ENCODE data around the gene DPEP2. TPM values are rescaled to one million over a fixed set of nuclear protein-coding genes. Genes with fewer than 3 reads are reported as not detected.

DPEP2 gene
- total RNA-seq, 6 experiments from 2014 or later: 0.93 to 2.3 (median 1.6) TPM

DNA sequence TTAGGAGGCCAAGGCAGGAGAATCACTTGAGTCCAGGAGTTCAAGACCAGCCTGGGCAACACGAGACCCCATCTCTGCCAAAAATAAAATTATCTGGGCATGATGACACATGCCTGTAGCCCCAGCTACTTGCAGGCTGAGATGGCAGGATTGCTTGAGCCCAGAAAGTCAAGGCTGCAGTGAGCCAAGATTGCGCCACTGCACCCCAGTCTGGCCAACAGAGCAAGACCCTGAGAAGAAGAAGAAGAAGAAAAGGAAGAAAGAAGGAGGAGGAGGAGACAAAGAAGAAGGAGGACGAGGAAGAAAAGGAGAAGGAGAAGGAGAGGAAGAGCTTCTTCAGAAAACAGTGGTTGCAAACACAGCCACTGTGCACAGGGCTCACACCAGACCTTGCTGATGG, 10.6 kb downstream of the DPEP2 start:
- DNase-seq (no peak), ATAC-seq (no peak)
- 53% methylated on average over 3 of the region's 3 CpGs for WGBS (ENCODE audit: insufficient coverage, low coverage, low lambda C conversion rate, missing lambda C conversion rate)
- H3K9me3 ChIP-seq: no peaks in the 10 kb centered on the region
- peaks cover 0 to 7% (median 0%) of the 10 kb centered on the region in 4 donors for H3K4me1 ChIP-seq
- no peak for TF ChIP-seq POLR2A (IDR thresholded peaks at IDR 0.05)
- no peak for TF ChIP-seq CTCF (IDR thresholded peaks at IDR 0.05)
- H3K27ac ChIP-seq: no peak overlapping the region
- intact Hi-C loops (cut with DNase I): no loop called here
- no peaks in the 10 kb centered on the region for H3K27me3 ChIP-seq
- no peaks in the 10 kb centered on the region for H3K36me3 ChIP-seq
- no peak overlapping the region for H3K4me3 ChIP-seq

DNA sequence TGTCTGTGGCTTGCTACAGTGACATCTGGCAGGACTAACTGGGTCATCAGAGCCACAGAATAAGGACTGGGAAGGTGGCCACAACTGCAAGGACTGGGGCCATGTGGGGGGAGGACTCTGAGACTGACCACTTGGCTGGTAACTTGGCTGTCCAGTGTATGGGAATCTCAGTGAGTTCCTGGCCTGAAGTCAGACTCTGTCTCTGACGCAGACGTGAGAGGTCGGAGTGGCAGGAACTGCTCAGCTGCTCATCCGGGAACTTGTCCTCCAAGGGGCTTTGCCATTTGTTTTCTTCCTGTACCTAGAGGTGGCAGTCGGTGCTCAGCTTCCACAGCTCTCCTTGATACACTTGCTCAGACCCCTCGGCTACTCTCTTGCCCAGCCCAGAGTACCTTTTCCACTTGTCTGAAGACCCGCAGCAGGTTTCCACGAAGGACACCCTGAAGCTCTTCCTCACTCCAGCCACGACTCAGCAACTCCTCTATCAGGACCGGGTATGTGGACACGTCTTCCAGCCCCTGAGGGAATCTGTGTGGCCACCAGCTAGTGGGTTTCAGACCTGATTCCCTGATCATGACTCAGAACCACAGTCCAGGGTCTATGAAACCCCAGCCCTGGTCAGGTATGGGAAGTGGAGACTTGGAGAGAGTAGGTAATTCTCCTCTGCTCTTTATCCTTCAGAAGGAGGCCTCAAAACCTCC, 11.7 kb downstream of the DPEP2 start:
- peak; percentile 58 to 73 (median 68) for ATAC-seq
- Histone ChIP-seq H3K9me3 (no peaks in the 10 kb centered on the region), H3K27me3 (no peaks in the 10 kb centered on the region), H3K36me3 (no peaks in the 10 kb centered on the region), H3K4me3 (no peak overlapping the region), H3K4me1 (no peaks in the 10 kb centered on the region), H3K27ac (peak overlapping the region in 2 of 3 donors; percentile 33 to 56)
- no peak for DNase-seq
- intact Hi-C loops (cut with DNase I): no loop called here
- 66% methylated on average over 5 of the region's 11 CpGs for WGBS (ENCODE audit: insufficient coverage, low coverage, low lambda C conversion rate, missing lambda C conversion rate)
- TF ChIP-seq CTCF (IDR thresholded peaks at IDR 0.05): no peak
- TF ChIP-seq POLR2A (IDR thresholded peaks at IDR 0.05): no peak

DNA sequence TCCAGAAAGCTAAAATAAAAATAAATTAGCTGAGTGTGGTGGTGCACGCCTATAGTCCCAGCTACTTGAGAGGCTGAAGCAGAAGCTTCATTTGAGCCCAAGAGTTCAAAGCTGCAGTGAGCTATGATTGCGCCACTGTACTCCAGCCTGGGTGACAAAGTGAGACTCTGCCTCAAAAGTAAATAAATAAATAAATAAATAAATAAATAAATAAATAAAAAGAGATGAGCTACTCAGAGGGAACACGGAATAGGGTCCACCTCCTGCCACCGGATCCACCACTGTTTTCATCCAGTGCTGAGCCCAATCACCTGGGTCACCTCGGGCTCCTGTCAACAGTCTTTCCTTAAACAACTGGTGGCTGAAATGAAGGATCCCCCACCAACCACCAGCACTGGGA, 12.3 kb downstream of the DPEP2 start:
- H3K27me3 ChIP-seq: no peaks in the 10 kb centered on the region
- peak overlapping the region in 1 of 3 donors; percentile 33 for H3K27ac ChIP-seq
- 79% methylated on average over 5 of the region's 5 CpGs for WGBS (ENCODE audit: insufficient coverage, low coverage, low lambda C conversion rate, missing lambda C conversion rate)
- TF ChIP-seq CTCF (IDR thresholded peaks at IDR 0.05) (no peak), POLR2A (IDR thresholded peaks at IDR 0.05) (no peak)
- no peaks in the 10 kb centered on the region for H3K9me3 ChIP-seq
- H3K4me1 ChIP-seq: no peaks in the 10 kb centered on the region
- intact Hi-C loops (cut with DNase I): no loop called here
- H3K36me3 ChIP-seq: no peaks in the 10 kb centered on the region
- ATAC-seq: no peak
- no peak for DNase-seq
- no peak overlapping the region for H3K4me3 ChIP-seq

- no peak overlapping the region for H3K4me3 ChIP-seq
- no peaks in the 10 kb centered on the region for H3K4me1 ChIP-seq
- H3K36me3 ChIP-seq: no peaks in the 10 kb centered on the region
- no peaks in the 10 kb centered on the region for H3K9me3 ChIP-seq
- intact Hi-C loops (cut with DNase I): no loop called here
- DNase-seq (peak in 1 of 3 donors; percentile 43), ATAC-seq (no peak)
- H3K27me3 ChIP-seq: no peaks in the 10 kb centered on the region
- WGBS (ENCODE audit: insufficient coverage, low coverage, low lambda C conversion rate, missing lambda C conversion rate): 93% methylated on average over 5 of the region's 49 CpGs
- TF ChIP-seq POLR2A (IDR thresholded peaks at IDR 0.05) (no peak), CTCF (IDR thresholded peaks at IDR 0.05) (no peak)
- no peak overlapping the region for H3K27ac ChIP-seq
Observed at GRCh38 chr16:67982011-67982696, 17.1 kb downstream of the DPEP2 start.
